ENCODE data around the gene CD93. TPM values are rescaled to one million over a fixed set of nuclear protein-coding genes. Genes with fewer than 3 reads are reported as not detected.

The CD93 gene
- total and polyA plus RNA-seq, 2 of the 8 experiments (the other 6 are each of a cell fraction or from before 2014, with no cell fraction given) = under 0.01 to 0.07 TPM

GRCh38 chr20:23090147-23090546, 4.0 kb upstream of the CD93 start:
- Histone ChIP-seq H2BK15ac (ENCODE audit: low read length) (no peak overlapping the region), H2BK12ac (ENCODE audit: low read depth, low read length) (no peak overlapping the region), H3K23ac (ENCODE audit: insufficient read length) (no peak overlapping the region), H3K79me1 (ENCODE audit: low read depth, low read length) (no peaks in the 10 kb centered on the region), H3K4ac (replicated peaks; ENCODE audit: insufficient read length, low read depth, low read length) (no peak overlapping the region), H2AK5ac (ENCODE audit: low read depth, low read length) (no peak overlapping the region), H3K14ac (ENCODE audit: insufficient read length) (no peak overlapping the region), H3K9ac (replicated peaks in 1 of 4; ENCODE audit: extremely low read depth in 1 of 4, low read depth in 3 of 4, low read length in 3 of 4) (no peak overlapping the region), H2BK5ac (ENCODE audit: low read depth, low read length) (no peak overlapping the region), H2AFZ (ENCODE audit: low read length) (no peak overlapping the region), H3K23me2 (ENCODE audit: low read depth, low read length) (no peaks in the 10 kb centered on the region), H3K18ac (ENCODE audit: extremely low read depth, low read length) (no peak overlapping the region), H4K5ac (ENCODE audit: insufficient read length, low read depth, low read length) (no peak overlapping the region), H4K8ac (ENCODE audit: extremely low read depth, insufficient read depth, low read length) (no peak overlapping the region), H4K91ac (replicated peaks; ENCODE audit: insufficient read length, low read length) (no peak overlapping the region), H3K79me2 (ENCODE audit: control insufficient read depth in 1 of 2, insufficient read depth in 2 of 2, low read length in 2 of 2) (no peaks in the 10 kb centered on the region), H3K27me3 (replicated peaks in 1 of 4; ENCODE audit: control insufficient read depth in 3 of 4, extremely low read depth in 1 of 4, insufficient read depth in 3 of 4, low read length in 3 of 4) (no peaks in the 10 kb centered on the region), H3K56ac (replicated peaks; ENCODE audit: insufficient read length, low read depth, low read length) (no peak overlapping the region), H3K4me1 (replicated peaks in 1 of 4; ENCODE audit: control insufficient read depth in 3 of 4, insufficient read depth in 4 of 4, low read length in 3 of 4) (peaks cover 0 to 9% (median 2%) of the 10 kb centered on the region in 4 experiments; a peak in 4 of 7 replicates), H3K36me3 (ENCODE audit: control insufficient read depth in 2 of 4, insufficient read depth in 4 of 4, low read length in 3 of 4) (no peaks in the 10 kb centered on the region), H3K4me2 (ENCODE audit: insufficient read depth in 1 of 2, low read depth in 2 of 2, low read length in 2 of 2) (no peak overlapping the region), H3K4me3 (ENCODE audit: extremely low read depth in 1 of 4, insufficient read depth in 2 of 4, low read depth in 3 of 4, low read length in 4 of 4) (no peak overlapping the region), H4K20me1 (replicated peaks in 1 of 2; ENCODE audit: control insufficient read depth in 1 of 2, insufficient read depth in 2 of 2, low read length in 2 of 2) (no peaks in the 10 kb centered on the region), H3K27ac (ENCODE audit: low read depth, low read length) (no peak overlapping the region), H3K9me3 (ENCODE audit: insufficient read depth in 2 of 2, low read depth in 1 of 2, low read length in 1 of 2) (no peaks in the 10 kb centered on the region), H2BK20ac (ENCODE audit: low read length) (no peak overlapping the region), H2BK120ac (replicated peaks; ENCODE audit: low read depth, low read length) (no peak overlapping the region)
- CTCF ChIA-PET (ENCODE audit: partially characterized antibody) = interaction anchor here (0.5 to 3.5 kb wide), 21 partner anchors 9 to 477 kb away, joined by 3 to 21 read pairs (median 3); no protein-coding TSS in a partner anchor
- TF ChIP-seq RAD21 (IDR thresholded peaks at IDR 0.05 in 1 of 2, conservative IDR thresholded peaks at IDR 0.05 in 1 of 2; ENCODE audit: low read depth in 2 of 2, low read length in 2 of 2) (peak in 1 of 2 experiments; percentile 44; a peak in 2 of 4 replicates), YY1 (IDR thresholded peaks at IDR 0.05; ENCODE audit: low read depth, low read length) (no peak), CTCF (IDR thresholded peaks at IDR 0.05; ENCODE audit: control extremely low read depth in 1 of 3, insufficient read depth in 1 of 3, low read depth in 1 of 3, low read length in 3 of 3) (peak; percentile 48 to 59 (median 56)), KDM4A (IDR thresholded peaks at IDR 0.05; ENCODE audit: low read depth, low read length, severe bottlenecking) (no peak), EZH2 (IDR thresholded peaks at IDR 0.05; ENCODE audit: low read depth, low read length, severe bottlenecking) (no peak), CTBP2 (IDR thresholded peaks at IDR 0.05; ENCODE audit: borderline replicate concordance, insufficient read depth, insufficient read length, low read length) (no peak)
- 57% methylated on average over 6 of the region's 6 CpGs; no CpG with 5 or more reads in 1 of the 2 experiments for WGBS, 2 experiments (ENCODE audit: extremely low coverage in 1 of 2, insufficient coverage in 1 of 2, insufficient read length in 1 of 2, insufficient replicate concordance in 2 of 2, low coverage in 1 of 2, low lambda C conversion rate in 2 of 2, missing lambda C conversion rate in 1 of 2)
- POLR2A ChIA-PET (ENCODE audit: partially characterized antibody) = no interaction called here
- DNase-seq (ENCODE audit: low read depth in 1 of 2, low spot score in 2 of 2) (no peak), FAIRE-seq (no peak)

Measured in H1 (cell line).